ENCODE measurements around the gene KSR2. TPM values are rescaled to one million over a fixed set of nuclear protein-coding genes. Genes with fewer than 3 reads are reported as not detected.

Gene KSR2
- total and polyA plus RNA-seq, 4 experiments from 2014 or later, result 0.03 to 0.09 (median 0.06) TPM; not detected in 1

GRCh38 chr12:117583677-117584225 is 385.0 kb downstream of the KSR2 start:
- Histone ChIP-seq H3K4me1 (ENCODE audit: insufficient read depth, low read length) (no peaks in the 10 kb centered on the region), H3K27ac (ENCODE audit: low read depth, low read length) (no peak overlapping the region), H3K9me3 (ENCODE audit: control insufficient read depth in 1 of 2, low read length in 2 of 2) (no peaks in the 10 kb centered on the region), H3K27me3 (ENCODE audit: insufficient read depth, low read length) (no peaks in the 10 kb centered on the region), H3K36me3 (ENCODE audit: insufficient read depth, low read length) (no peaks in the 10 kb centered on the region), H3K4me3 (ENCODE audit: low read length in 2 of 2) (no peak overlapping the region)
- peaks cover 0 to 3% (median under 1%) of the 10 kb centered on the region in 4 donors for H3K4me1 Mint-ChIP-seq
- H3K27ac Mint-ChIP-seq, result no peak overlapping the region
- H3K4me3 Mint-ChIP-seq, result no peak overlapping the region
- peaks cover 0 to 4% (median 0%) of the 10 kb centered on the region in 8 donors for H3K9me3 Mint-ChIP-seq
- no peaks in the 10 kb centered on the region for H3K36me3 Mint-ChIP-seq
- intact Hi-C loops (cut with micrococcal nuclease), result loop anchor here (10.0 kb wide), 1 partner anchor 879 kb away; no protein-coding TSS in a partner anchor
- peaks cover 0 to 4% of the 10 kb centered on the region in 2 donors for H3K27me3 Mint-ChIP-seq
- ChIA-PET CTCF (ENCODE audit: partially characterized antibody) (no interaction called here), POLR2A (ENCODE audit: partially characterized antibody) (no interaction called here)
- no peak for DNase-seq

DNA sequence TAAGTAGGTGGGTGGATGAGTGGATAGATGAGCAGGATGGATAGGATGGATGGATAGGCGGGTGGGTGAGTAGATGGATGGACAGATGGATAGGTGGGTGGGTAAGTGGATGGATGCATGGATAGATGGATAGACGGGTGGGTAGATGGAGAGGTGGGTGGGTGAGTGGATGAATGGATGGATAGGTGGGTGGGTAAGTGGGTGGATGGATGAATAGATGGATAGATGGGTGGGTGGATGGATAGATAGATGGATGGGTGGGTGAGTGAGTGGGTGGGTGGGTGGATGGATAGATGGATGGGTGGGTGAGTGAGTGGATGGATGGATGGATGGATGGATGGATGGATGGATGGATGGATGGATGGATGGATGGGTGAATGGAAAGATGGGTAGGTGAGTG is 385.7 kb downstream of the KSR2 start:
- no peak for DNase-seq
- Histone ChIP-seq H3K9me3 (ENCODE audit: control insufficient read depth in 1 of 2, low read length in 2 of 2) (no peaks in the 10 kb centered on the region), H3K27ac (ENCODE audit: low read depth, low read length) (no peak overlapping the region), H3K4me1 (ENCODE audit: insufficient read depth, low read length) (no peaks in the 10 kb centered on the region), H3K4me3 (ENCODE audit: low read length in 2 of 2) (no peak overlapping the region), H3K36me3 (ENCODE audit: insufficient read depth, low read length) (no peaks in the 10 kb centered on the region), H3K27me3 (ENCODE audit: insufficient read depth, low read length) (no peaks in the 10 kb centered on the region)
- intact Hi-C loops (cut with micrococcal nuclease), result loop anchor here (10.0 kb wide), 1 partner anchor 878 kb away; no protein-coding TSS in a partner anchor
- Mint-ChIP-seq H3K9me3 (peaks cover 0 to 4% (median 0%) of the 10 kb centered on the region in 8 donors), H3K27ac (no peak overlapping the region), H3K36me3 (no peaks in the 10 kb centered on the region), H3K4me1 (peaks cover 0 to 3% (median under 1%) of the 10 kb centered on the region in 4 donors), H3K27me3 (peaks cover 0 to 4% of the 10 kb centered on the region in 2 donors), H3K4me3 (no peak overlapping the region)
- CTCF ChIA-PET (ENCODE audit: partially characterized antibody), result no interaction called here
- POLR2A ChIA-PET (ENCODE audit: partially characterized antibody), result no interaction called here

GRCh38 chr12:117582135-117582784 is 386.5 kb downstream of the KSR2 start:
- intact Hi-C loops (cut with micrococcal nuclease), result loop anchor here (10.0 kb wide), 1 partner anchor 877 kb away; no protein-coding TSS in a partner anchor
- H3K4me1 Mint-ChIP-seq, result peaks cover 0 to 2% (median 0%) of the 10 kb centered on the region in 4 donors

DNA sequence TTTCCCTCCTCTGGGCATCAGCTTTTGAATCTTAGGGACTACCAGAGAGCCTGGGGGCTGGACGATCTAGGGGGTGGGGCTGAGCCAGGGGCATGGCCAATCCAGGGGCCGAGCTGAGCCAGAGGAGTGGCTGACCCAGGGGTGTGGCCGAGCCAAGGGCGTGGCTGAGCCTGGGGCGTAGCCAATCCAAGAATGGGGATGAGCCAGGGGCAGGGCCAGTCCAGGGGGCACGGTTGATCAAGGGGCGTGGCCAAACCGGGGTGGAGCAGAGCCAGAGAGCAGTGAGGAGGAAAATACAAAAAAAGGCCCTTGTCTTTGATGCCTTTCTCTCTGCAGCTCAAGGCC is 388.1 kb downstream of the KSR2 start:
- Mint-ChIP-seq H3K36me3 (no peaks in the 10 kb centered on the region), H3K4me3 (no peak overlapping the region), H3K4me1 (no peaks in the 10 kb centered on the region), H3K27me3 (peaks cover 0 to 3% of the 10 kb centered on the region in 2 donors), H3K27ac (no peak overlapping the region), H3K9me3 (peaks cover 0 to 2% (median 0%) of the 10 kb centered on the region in 8 donors)
- Histone ChIP-seq H3K4me1 (ENCODE audit: insufficient read depth, low read length) (no peaks in the 10 kb centered on the region), H3K27ac (ENCODE audit: low read depth, low read length) (no peak overlapping the region), H3K36me3 (ENCODE audit: insufficient read depth, low read length) (no peaks in the 10 kb centered on the region), H3K9me3 (ENCODE audit: control insufficient read depth in 1 of 2, low read length in 2 of 2) (no peaks in the 10 kb centered on the region), H3K27me3 (ENCODE audit: insufficient read depth, low read length) (no peaks in the 10 kb centered on the region), H3K4me3 (ENCODE audit: low read length in 2 of 2) (no peak overlapping the region)
- DNase-seq, result no peak
- ChIA-PET POLR2A (ENCODE audit: partially characterized antibody) (no interaction called here), CTCF (ENCODE audit: partially characterized antibody) (interaction anchor here (0.9 kb wide), 1 partner anchor 9 kb away, joined by 3 read pairs; no protein-coding TSS in a partner anchor)
- intact Hi-C loops (cut with micrococcal nuclease), result loop anchor here (10.0 kb wide), 1 partner anchor 876 kb away; no protein-coding TSS in a partner anchor

More at GRCh38 chr12:117582135-117582784, 386.5 kb downstream of the KSR2 start:
- H3K4me1 ChIP-seq (ENCODE audit: insufficient read depth, low read length), result no peaks in the 10 kb centered on the region
- H3K36me3 ChIP-seq (ENCODE audit: insufficient read depth, low read length), result no peaks in the 10 kb centered on the region
- no peaks in the 10 kb centered on the region for H3K9me3 ChIP-seq (ENCODE audit: control insufficient read depth in 1 of 2, low read length in 2 of 2)
- Mint-ChIP-seq H3K27ac (no peak overlapping the region), H3K4me3 (no peak overlapping the region), H3K27me3 (peaks cover 0 to 4% of the 10 kb centered on the region in 2 donors), H3K36me3 (no peaks in the 10 kb centered on the region), H3K9me3 (peaks cover 0 to 4% (median 0%) of the 10 kb centered on the region in 8 donors)
- H3K4me3 ChIP-seq (ENCODE audit: low read length in 2 of 2), result no peak overlapping the region
- DNase-seq, result no peak
- H3K27ac ChIP-seq (ENCODE audit: low read depth, low read length), result no peak overlapping the region
- no peaks in the 10 kb centered on the region for H3K27me3 ChIP-seq (ENCODE audit: insufficient read depth, low read length)
- ChIA-PET POLR2A (ENCODE audit: partially characterized antibody) (no interaction called here), CTCF (ENCODE audit: partially characterized antibody) (no interaction called here)

- H3K27ac ChIP-seq (ENCODE audit: low read depth, low read length), result no peak overlapping the region
- no peak overlapping the region for H3K4me3 Mint-ChIP-seq
- H3K4me3 ChIP-seq (ENCODE audit: low read length in 2 of 2), result no peak overlapping the region
- no peaks in the 10 kb centered on the region for H3K36me3 Mint-ChIP-seq
- no peaks in the 10 kb centered on the region for H3K27me3 ChIP-seq (ENCODE audit: insufficient read depth, low read length)
- H3K9me3 ChIP-seq (ENCODE audit: control insufficient read depth in 1 of 2, low read length in 2 of 2), result no peaks in the 10 kb centered on the region
- H3K9me3 Mint-ChIP-seq, result peaks cover 0 to 2% (median 0%) of the 10 kb centered on the region in 8 donors
- no peaks in the 10 kb centered on the region for H3K4me1 ChIP-seq (ENCODE audit: insufficient read depth, low read length)
- CTCF ChIA-PET (ENCODE audit: partially characterized antibody), result interaction anchor here (0.9 to 2.3 kb wide), 2 partner anchors 9 kb away, joined by 3 to 6 read pairs; no protein-coding TSS in a partner anchor
- H3K36me3 ChIP-seq (ENCODE audit: insufficient read depth, low read length), result no peaks in the 10 kb centered on the region
- intact Hi-C loops (cut with micrococcal nuclease), result loop anchor here (10.0 kb wide), 1 partner anchor 875 kb away; no protein-coding TSS in a partner anchor
- POLR2A ChIA-PET (ENCODE audit: partially characterized antibody), result no interaction called here
- H3K4me1 Mint-ChIP-seq, result no peaks in the 10 kb centered on the region
- peaks cover 0 to 3% of the 10 kb centered on the region in 2 donors for H3K27me3 Mint-ChIP-seq
- DNase-seq, result no peak
- H3K27ac Mint-ChIP-seq, result no peak overlapping the region
Measured at GRCh38 chr12:117580015-117580717, 388.6 kb downstream of the KSR2 start.

DNA sequence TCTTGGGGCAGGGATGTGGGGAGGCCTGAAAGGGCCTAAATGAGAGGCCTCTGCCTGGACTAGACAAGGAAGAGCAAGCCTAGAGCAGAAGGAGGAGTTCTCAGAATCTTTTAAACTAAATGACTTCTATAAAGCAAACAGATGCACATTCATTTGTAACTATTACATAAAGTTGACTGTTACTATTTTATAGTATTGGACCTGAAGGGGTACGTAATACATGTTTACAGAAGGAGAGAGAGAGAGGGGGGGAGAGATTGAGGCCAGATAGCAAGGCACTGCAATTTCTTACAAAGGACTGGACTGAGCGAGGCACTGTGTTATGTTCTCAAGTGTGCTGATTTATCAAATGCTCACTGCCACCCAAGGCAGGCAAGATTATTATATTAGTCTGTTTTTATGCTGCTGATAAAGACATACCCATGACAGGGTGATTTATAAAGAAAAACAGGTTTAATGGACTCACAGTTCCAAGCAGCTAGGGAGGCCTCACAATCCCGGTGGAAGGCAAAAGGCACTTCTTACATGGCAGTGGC is 391.6 kb downstream of the KSR2 start:
- no peaks in the 10 kb centered on the region for H3K4me1 Mint-ChIP-seq
- Histone ChIP-seq H3K9me3 (ENCODE audit: control insufficient read depth in 1 of 2, low read length in 2 of 2) (no peaks in the 10 kb centered on the region), H3K4me3 (ENCODE audit: low read length in 2 of 2) (no peak overlapping the region), H3K36me3 (ENCODE audit: insufficient read depth, low read length) (no peaks in the 10 kb centered on the region), H3K4me1 (ENCODE audit: insufficient read depth, low read length) (no peaks in the 10 kb centered on the region), H3K27me3 (ENCODE audit: insufficient read depth, low read length) (no peaks in the 10 kb centered on the region), H3K27ac (ENCODE audit: low read depth, low read length) (no peak overlapping the region)
- ChIA-PET CTCF (ENCODE audit: partially characterized antibody) (interaction anchor here (0.8 kb wide), 1 partner anchor 11 kb away, joined by 3 read pairs; no protein-coding TSS in a partner anchor), POLR2A (ENCODE audit: partially characterized antibody) (no interaction called here)
- H3K27me3 Mint-ChIP-seq, result peaks cover 0 to 2% of the 10 kb centered on the region in 2 donors
- H3K4me3 Mint-ChIP-seq, result no peak overlapping the region
- no peak overlapping the region for H3K27ac Mint-ChIP-seq
- H3K9me3 Mint-ChIP-seq, result peaks cover 0 to 2% (median 0%) of the 10 kb centered on the region in 8 donors
- no peaks in the 10 kb centered on the region for H3K36me3 Mint-ChIP-seq
- no peak for DNase-seq
- intact Hi-C loops (cut with micrococcal nuclease), result no loop called here

DNA sequence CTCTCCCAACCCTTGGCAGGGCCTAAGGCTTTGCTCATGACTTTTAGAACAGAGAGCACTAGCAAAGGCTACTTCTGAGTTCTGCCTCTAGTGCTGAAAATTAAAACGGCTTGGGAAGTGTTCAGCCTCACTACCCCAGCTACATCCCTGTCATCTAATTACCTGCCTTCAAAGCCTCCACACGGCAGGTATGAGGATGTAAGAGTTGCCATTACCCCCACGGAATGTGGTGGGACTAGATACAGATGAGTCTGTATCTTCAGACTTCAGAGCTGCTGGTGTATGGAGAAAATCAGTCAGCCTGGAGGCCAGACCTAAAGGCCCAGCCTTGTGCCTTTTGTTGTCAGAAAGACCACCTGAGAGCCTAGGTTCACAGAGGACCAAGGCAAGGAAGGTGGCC is 392.7 kb downstream of the KSR2 start:
- DNase-seq, result no peak
- H3K27me3 Mint-ChIP-seq, result peaks cover 0 to 2% of the 10 kb centered on the region in 2 donors
- H3K36me3 ChIP-seq (ENCODE audit: insufficient read depth, low read length), result no peaks in the 10 kb centered on the region
- H3K4me3 Mint-ChIP-seq, result no peak overlapping the region
- POLR2A ChIA-PET (ENCODE audit: partially characterized antibody), result no interaction called here
- peaks cover 0 to 5% (median 0%) of the 10 kb centered on the region in 8 donors for H3K9me3 Mint-ChIP-seq
- no peaks in the 10 kb centered on the region for H3K4me1 ChIP-seq (ENCODE audit: insufficient read depth, low read length)
- no peak overlapping the region for H3K27ac Mint-ChIP-seq
- H3K27ac ChIP-seq (ENCODE audit: low read depth, low read length), result no peak overlapping the region
- no peaks in the 10 kb centered on the region for H3K36me3 Mint-ChIP-seq
- H3K9me3 ChIP-seq (ENCODE audit: control insufficient read depth in 1 of 2, low read length in 2 of 2), result no peaks in the 10 kb centered on the region
- intact Hi-C loops (cut with micrococcal nuclease), result no loop called here
- no peaks in the 10 kb centered on the region for H3K4me1 Mint-ChIP-seq
- no peaks in the 10 kb centered on the region for H3K27me3 ChIP-seq (ENCODE audit: insufficient read depth, low read length)
- CTCF ChIA-PET (ENCODE audit: partially characterized antibody), result no interaction called here
- H3K4me3 ChIP-seq (ENCODE audit: low read length in 2 of 2), result no peak overlapping the region

Measured in CD4-positive, alpha-beta memory T cell (primary cell).